Coronary artery (tissue), 2 donors: ENCODE data around the gene GALNT6.
A peak's percentile ranks its signal among the peaks of the same experiment; 100 is the strongest.

Experiments
- DNase-seq: peaks from one replicate; pipeline ENCODE4 v3.0.0-alpha.2; 2017; ENCODE audit warnings: low spot score
- H3K27ac ChIP-seq, 2 donors: fragments of 200-600 bp; sonication (generic); one replicate each; pipeline ENCODE4 v1.5.1; 2016 to 2019
- H3K4me3 ChIP-seq: fragments of 200-600 bp; sonication (generic); 2 replicates; pipeline ENCODE4 v1.5.1; 2016; ENCODE audit warnings: mild to moderate bottlenecking, moderate library complexity
- TF ChIP-seq, protein P1 (sequence below): fragments of 200-600 bp; sonication (generic); IDR thresholded peaks from one replicate; pipeline ENCODE4 v1.5.1; 2019; ENCODE audit warnings: antibody characterized with exemption

The GALNT6 gene

DNA sequence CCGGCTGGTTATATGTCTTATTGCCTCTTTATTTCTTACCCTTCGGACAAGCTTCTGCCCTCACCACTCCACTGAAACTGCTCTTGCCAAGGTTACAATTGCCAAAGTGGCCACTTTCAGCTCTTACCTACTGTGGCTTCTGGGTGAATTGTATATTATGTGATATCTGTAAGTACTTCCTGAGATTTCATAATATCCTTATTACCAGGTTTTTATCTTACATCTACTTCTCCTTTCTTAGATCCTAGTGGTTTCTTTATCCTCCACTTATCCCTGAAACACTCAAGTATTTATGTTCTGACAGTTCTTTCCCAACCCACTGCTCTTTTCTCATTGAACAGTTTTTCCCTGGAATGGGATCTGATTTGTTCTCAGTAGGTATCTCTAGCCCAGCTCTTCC lies 55.3 kb downstream of the GALNT6 start:
- no peak for DNase-seq
- Histone ChIP-seq H3K27ac (no peak overlapping the region), H3K4me3 (no peak overlapping the region)
- TF ChIP-seq, protein P1, sequence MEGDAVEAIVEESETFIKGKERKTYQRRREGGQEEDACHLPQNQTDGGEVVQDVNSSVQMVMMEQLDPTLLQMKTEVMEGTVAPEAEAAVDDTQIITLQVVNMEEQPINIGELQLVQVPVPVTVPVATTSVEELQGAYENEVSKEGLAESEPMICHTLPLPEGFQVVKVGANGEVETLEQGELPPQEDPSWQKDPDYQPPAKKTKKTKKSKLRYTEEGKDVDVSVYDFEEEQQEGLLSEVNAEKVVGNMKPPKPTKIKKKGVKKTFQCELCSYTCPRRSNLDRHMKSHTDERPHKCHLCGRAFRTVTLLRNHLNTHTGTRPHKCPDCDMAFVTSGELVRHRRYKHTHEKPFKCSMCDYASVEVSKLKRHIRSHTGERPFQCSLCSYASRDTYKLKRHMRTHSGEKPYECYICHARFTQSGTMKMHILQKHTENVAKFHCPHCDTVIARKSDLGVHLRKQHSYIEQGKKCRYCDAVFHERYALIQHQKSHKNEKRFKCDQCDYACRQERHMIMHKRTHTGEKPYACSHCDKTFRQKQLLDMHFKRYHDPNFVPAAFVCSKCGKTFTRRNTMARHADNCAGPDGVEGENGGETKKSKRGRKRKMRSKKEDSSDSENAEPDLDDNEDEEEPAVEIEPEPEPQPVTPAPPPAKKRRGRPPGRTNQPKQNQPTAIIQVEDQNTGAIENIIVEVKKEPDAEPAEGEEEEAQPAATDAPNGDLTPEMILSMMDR: no peak

DNA sequence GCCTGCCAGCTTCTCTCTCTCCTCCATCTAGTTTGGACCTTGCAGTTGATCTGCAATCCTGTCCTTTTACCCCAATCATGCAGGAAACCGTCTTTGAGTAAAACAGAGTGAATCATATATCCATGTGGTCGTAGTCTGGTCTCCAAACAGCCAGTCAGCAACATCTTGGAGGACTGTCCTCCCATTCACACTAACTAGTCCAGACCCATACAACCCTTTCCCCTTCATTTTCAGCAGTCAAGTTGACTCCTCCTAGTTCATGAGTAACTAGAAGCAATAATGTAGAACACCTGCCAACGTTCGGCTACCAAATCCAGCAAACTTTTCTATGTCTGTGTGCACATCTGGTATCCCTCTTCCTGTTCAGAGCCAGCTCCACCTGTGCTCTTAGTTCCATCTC lies 56.4 kb downstream of the GALNT6 start:
- TF ChIP-seq, protein P1: no peak
- no peak overlapping the region for H3K4me3 ChIP-seq
- H3K27ac ChIP-seq: no peak overlapping the region
- no peak for DNase-seq

DNA sequence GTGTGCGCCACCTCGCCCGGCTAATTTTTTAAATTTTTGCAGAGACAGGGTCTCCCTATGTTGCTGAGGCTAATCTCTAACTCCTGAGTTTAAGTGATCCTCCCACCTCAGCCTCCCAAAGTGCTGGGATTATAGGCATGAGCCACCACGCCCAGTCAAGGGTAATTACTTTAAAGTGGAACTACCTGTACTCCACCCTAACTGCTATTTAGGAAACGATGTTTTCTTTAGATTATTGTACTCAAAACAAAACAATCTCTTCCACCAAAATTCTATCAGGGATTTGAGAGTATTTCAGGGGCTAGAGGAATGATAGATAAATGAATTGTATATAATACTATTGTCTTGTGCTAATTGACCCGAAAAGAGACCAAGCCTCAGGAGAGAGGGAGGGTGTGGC lies 57.7 kb downstream of the GALNT6 start:
- TF ChIP-seq, protein P1: no peak
- DNase-seq: no peak

DNA sequence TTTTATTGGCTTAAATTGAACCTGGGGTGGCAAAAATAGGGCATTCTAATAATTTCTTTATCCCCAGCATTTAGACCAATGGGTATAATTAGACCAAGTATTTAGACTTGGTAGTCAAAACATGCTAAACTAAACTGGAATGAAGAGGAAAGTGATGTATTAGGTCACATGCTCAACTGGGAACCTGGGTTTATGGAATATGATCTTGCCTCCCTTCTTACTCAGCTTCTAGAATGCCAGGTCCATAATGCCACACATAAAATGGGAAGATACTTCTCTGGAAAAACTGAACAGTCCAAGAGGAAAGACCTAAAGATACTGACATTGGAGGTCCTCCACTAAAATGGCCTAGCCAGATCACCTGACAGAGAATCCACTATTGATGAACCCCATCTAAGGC lies 61.0 kb downstream of the GALNT6 start:
- TF ChIP-seq, protein P1: no peak
- Histone ChIP-seq H3K4me3 (no peak overlapping the region), H3K27ac (no peak overlapping the region)
- no peak for DNase-seq

More for the DNA sequence above, 57.7 kb downstream of the GALNT6 start:
- Histone ChIP-seq H3K4me3 (no peak overlapping the region), H3K27ac (no peak overlapping the region)

DNA sequence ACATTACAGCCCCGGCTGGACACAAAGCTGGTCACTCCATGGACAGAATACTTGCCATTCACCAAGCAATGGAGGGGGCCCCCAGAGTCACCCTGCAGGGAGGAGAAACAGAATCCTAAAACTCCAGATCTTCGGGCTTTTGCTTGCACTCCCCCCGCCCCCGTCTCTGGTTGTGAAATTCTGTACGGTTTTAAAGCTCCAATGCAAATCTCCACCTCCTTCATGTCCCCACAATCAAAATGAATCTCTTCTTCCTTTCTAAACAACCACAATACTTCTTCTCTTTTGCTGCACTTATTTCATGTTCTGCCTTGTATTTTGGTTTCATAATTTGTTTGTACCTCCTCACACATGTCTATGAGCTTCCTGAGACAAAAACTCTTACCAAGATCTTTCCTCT lies 61.5 kb downstream of the GALNT6 start:
- TF ChIP-seq, protein P1: no peak
- DNase-seq: no peak
- Histone ChIP-seq H3K4me3 (no peak overlapping the region), H3K27ac (no peak overlapping the region)

DNA sequence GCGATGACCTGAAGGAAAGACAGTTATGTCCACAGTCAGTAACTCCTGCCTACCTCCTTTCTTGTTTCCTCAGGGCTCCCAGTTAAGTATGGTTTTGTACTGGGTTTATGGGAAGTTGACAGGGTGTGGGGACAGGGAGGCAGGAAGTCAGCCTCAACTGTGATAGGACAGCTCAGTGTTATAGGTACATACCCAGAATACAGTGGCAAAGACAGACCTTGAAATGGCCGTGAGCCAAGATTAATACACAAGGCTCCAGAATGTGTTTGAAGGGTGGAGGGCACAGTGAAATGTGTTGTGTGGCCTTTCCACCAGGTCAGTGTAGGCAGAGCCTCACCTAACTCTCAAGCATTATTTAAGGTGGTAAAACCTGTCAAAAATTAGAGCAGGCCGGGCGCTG lies 62.6 kb downstream of the GALNT6 start:
- no peak for DNase-seq
- Histone ChIP-seq H3K27ac (no peak overlapping the region), H3K4me3 (no peak overlapping the region)
- TF ChIP-seq, protein P1: no peak

DNA sequence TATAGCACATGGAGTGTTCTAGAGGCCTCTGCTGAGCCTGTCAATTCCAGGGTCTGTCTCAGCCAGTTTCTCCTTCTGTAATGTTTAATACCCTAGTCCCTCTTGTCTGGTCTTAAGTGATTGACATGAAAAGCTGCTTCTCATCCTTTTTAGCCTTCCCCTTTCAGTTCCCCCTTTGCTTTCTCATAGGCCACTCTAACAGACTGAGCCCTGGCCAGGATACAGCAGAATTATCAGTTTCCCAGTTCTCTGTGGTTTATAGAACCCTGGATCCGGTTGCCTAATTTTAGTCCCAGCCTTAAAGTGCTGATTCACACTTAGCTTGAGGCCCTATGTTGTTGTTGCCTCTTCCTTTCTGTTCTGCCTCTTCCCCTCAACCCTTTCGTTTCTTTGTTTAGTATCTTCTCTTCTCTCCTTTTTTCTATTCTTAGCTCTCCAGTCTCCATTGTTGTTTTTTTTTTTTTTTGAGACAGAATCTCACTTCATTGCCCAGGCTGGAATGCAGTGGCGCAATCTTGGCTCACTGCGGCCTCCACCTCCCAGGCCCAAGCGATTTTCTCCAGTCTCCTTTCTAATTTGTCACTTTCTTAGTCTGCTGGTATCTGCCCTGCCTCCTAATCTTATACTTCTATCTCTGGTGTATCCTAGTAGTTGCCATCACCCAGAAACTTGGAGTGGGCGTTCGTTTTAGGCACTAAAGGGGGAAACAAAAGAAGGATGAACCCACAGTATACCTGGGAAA lies 64.3 kb downstream of the GALNT6 start:
- no peak for DNase-seq

More for the DNA sequence above, 64.3 kb downstream of the GALNT6 start:
- TF ChIP-seq, protein P1: no peak
- Histone ChIP-seq H3K27ac (peak overlapping the region in 1 of 2 donors; percentile 60), H3K4me3 (no peak overlapping the region)
